Measurements from ENCODE around the gene INTS6.

INTS6 gene

DNA sequence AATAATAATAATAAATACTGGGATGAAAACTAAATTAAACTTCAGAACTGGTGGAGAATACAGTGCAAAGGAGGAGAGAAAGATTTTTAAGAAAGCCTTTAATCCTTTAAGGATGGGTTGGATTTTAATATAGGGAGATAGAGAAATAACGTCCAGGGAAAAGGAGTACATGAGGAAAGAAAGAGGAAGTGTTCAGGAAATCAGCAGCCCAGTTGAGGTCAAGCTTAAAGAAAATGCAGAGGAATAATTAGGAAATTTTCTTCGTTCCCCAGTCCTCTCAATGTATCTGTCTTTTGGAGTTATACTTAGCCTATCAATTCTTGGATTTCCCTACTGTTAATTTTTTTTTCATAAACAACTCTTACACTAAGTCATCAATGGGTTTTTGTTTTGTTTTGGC, 47.7 kb downstream of the INTS6 start:
- DNase-seq (ENCODE audit: low spot score), result no peak

DNA sequence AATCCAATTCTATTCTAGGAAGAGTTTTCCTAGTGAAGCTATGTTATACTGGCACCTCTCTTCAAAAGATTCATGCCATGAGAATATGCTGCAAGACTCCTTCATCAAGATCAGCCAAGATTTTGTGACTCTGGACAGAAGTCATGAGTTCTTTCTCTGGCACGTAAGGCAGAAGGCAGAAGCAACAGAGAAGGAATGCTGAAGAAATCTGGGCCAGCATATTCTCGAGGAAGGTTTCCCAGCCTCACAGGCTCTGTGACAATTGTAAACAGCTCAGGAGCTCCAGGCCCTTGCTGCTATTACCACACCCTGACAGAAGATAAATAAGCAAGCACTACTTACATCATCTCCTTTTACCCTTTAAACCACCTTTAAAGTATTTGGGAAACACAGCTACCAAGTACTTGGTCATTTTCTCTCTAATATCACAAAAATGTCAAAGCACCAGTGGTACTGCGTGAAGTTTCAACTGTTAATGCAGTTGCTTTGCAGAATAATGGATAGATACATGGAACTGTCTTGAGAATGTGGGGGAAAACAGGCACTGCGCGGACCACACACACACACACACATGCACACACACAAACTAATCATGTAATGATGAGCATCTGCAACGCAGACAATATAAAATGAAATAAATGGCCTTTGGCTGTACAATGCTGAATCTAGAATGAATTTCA, 55.4 kb downstream of the INTS6 start:
- peak; percentile 32 for DNase-seq (ENCODE audit: low spot score)

DNA sequence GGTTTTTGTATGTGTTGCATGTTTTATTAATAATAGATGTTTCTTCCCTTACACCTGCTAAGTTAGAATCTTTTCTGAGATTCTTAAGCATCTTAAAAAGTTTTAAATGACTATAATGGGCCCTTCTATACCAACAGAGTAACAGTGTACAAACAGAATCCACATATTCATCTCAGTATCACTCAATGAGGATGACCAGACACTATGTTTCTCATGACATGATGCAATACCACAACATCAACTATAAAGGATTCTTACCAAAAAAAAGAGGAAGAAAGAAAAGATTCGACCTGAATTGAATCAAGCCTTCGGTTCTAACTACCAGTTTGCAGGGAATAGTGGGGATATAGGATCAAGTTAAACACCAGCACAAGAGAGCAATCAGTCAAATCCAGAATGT, 56.5 kb downstream of the INTS6 start:
- DNase-seq (ENCODE audit: low spot score), result no peak

DNA sequence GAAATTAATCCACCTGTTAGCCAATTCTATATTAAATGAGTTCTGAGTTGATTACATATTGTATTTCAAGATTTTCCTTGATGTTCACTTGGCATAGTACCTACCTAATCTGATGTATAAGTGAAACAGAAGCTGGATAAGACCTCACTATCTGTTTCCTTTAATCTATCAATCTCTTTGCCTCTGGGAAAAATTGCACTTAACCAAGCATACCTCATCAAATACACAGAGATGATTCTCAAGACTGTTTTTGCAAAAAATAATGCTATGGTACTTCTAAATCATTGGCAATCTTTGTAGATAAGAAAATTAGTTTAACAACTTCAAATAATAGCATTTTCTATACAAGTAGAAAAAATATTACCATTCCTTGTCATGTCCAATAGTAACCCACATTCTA, 58.1 kb downstream of the INTS6 start:
- DNase-seq (ENCODE audit: low spot score), result no peak

DNA sequence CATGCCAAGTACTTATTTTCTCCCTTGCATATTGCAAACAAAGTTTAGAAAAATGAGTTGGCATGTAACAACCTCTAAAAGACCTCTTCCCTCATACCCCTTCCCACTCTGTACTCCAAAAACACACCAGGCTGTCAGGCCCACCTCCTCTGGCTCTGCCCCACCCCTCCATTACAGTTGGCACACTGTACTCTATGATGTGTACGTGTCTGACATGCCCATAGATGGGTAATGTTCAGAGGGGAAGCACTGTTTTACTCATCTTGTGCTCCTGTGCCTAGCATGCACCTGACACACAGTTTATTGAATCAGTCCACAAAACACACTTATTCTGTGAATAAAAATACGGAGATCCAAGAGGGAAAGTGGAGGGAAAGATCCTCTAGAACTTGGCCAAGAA, 67.7 kb downstream of the INTS6 start:
- DNase-seq (ENCODE audit: low spot score), result no peak

DNA sequence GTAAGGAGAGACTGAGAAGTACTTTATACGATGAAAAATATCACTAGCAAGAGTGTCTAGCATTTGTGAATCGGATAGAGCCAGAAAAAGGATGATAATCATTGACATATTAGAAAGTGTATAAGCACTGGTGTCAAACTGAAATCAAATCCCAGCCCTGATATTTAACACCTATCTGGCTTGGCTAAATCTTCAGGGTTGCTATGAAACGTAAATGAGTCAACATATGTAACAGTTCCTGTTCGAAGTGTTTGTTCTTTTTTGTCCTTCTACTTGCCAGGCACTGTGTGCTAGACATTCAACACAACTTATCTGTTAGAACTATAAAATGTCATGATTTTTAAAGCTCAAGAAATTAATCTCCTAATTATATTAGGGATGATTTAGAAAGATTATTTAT, 72.6 kb downstream of the INTS6 start:
- DNase-seq (ENCODE audit: low spot score), result no peak

DNA sequence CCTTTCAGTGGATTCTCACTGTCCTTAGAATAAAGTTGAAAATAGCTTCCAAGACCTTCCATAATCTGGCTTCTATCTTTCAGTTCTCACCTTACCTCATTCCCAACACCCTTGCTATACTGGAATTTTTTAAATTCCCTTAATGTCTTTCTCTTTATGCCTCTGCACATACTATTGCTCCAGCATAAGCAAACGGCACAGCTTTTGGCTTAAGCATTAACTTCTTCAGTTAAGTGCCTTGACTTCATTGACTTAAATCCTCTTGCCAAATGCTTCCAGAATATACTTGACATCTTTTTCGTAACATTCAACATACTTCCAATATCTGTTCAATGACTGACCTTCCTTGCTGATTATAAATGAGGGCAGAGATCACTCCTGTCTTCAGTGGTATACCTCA, 79.4 kb downstream of the INTS6 start:
- DNase-seq (ENCODE audit: low spot score), result no peak

DNA sequence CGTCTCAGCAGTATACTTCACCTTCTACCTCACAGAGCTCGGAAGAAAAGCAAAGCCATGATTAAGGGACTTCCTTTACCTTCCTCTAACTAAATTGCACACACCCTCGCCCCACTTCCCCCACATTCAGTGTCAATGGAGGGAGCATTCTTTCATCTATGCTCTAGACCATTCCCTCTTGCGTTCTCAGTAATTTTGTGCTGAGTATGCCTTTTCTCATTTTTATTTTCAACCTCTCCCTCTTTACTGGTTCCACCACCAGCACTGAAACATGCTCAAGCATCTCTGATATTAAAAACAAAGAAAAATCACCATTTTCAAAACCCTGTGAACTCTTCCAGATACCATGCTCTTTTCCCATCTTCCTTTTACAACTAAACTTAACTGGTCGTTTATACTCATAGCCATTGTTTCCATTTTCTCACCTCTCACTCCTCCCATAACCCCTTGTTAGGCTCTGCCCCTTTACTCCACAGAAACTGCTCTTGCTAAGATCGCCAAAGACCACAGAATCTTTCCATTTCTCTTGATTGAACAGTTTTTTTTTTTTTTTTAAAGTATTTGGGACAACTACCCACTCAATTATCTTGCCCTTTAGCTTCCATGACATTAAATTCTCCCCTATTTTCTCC, 81.0 kb downstream of the INTS6 start:
- DNase-seq (ENCODE audit: low spot score), result no peak

DNA sequence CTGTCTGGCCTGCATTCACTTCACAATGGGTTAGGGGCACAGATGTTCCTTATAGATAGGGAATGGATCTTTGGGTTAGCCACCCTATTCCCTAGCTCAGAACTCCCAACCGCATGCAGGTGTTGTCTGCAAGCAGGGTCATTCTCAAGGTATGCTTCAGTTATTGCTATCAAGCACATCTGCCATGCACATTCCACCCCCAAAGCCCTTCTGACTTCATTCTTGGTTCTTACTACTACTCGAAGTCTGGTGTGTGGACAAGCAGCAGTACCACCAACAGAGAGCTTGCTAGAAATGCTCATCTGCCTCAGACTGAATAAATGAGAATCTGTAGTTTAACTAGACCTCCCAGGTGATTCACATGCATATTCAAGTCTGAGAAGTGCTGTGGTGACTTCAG, 82.0 kb downstream of the INTS6 start:
- DNase-seq (ENCODE audit: low spot score), result no peak

DNA sequence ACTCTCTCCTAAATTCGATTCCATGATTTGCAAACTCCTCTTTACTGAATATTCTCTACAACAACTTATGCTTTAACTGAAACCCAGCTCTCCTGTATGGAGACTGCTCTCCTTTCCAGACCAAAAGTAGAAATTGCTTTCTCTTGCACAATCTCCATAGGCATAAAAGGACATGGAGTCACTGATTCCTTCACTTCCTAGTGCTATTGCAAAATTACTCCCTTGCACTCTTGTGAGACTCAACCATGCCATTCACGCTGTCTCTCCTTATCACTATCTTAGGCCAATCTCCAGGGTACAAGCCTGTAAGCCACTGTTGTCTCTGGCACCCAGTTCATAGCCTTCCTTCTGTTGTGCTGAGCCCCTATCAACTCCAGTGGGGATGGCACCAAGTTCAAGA, 82.7 kb downstream of the INTS6 start:
- no peak for DNase-seq (ENCODE audit: low spot score)

DNA sequence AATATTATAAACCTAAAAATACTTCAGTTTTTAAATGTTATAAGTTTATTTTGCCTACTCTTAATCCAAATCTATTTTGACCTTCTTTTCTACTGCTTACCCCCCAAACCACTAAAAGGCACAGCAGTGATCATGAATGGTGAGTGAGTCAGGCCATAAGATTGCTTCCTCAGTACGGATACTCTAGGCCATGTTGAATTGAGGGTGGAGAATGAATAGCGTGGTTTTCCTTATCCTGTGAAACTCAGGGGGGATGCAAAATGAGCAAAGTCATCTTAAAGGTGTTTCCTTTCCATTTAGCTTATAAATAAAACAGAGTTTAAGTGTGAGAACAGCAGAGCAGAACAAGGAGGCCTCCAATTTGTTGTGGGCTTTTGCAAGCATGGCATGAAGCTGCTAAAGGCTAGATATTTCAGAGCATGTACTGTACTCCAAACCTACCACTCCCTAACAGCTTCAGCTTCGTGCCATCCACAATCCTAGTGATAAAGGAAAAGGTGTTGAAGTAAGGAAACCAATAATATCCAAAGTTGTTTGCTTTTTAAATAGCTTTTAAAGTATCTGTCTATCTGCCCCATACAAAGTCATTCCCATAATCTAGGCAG, 88.3 kb downstream of the INTS6 start:
- peak; percentile 8 for DNase-seq (ENCODE audit: low spot score)

DNA sequence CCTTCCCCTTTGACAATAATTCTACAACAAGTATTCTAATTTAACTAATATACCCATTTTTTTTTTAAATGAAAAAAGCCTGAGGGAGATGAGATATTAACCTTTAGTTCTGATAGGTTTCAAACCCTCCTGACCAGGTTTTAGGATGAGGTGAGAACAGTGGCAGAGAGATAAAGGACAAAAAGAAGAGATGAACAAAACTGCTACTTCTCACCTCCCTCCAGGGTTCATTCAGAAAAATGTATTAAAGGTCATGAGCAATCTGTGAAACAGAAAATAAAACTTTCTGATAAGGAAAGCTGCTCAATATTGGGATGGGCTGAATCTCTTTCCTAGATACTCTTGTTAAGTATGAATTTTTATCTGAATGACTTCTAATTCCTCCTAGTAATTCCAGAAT, 89.2 kb downstream of the INTS6 start:
- DNase-seq (ENCODE audit: low spot score), result no peak

DNA sequence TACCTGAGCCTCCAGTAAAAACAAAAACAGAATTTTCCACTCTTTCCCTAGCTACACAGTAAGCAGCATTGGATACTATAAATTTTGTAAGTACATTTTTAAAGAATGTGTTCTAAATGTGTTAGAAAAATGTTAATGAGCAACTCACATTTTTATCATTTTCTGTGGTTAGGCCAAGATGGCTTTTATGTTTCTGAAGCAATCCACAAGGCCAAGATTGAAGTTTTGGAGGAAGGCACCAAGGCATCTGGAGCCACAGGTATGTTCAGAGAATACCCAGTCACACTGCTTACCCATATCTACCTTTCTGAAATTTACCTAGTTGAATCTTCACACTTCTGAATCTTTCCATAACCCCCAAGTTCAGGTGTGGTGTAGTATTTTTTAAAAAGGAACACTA, 91.7 kb downstream of the INTS6 start:
- no peak for DNase-seq (ENCODE audit: low spot score)

DNA sequence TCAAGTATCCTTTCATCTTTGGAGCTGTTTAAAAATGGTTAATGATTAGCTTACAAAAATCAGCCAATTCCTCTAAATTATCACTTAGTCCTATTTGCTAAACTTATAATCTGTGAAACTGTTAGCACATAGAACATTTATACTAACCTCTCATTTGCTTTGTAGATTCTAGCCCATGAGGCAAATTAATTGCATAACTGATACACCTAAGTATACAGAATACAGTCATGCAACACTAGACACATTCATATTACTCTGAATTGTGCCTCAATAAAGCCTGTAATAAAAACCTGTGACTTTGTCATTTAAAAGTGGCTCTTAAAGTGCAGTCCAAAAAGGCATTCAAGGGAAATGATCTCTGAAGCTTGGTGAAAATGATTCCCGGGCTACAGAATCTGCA, 92.3 kb downstream of the INTS6 start:
- DNase-seq (ENCODE audit: low spot score), result no peak

DNA sequence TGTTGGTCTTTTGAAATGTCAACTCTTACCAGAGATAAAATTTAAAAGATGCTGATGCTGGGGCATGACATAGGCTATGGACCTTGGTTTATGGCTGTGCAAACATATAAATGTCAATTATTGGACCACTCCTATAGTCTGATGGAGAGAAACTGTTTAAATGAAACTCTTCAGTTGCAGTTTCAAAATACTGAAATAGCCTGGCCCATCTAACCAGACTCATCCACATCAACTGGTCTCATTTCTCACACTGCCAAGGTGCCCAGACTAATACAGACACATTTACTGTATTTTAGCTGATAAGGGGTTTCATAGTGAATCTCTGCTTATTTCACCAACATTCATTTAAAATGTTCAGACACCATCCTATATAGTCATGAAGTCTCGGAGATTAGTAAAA, 93.5 kb downstream of the INTS6 start:
- no peak for DNase-seq (ENCODE audit: low spot score)

DNA sequence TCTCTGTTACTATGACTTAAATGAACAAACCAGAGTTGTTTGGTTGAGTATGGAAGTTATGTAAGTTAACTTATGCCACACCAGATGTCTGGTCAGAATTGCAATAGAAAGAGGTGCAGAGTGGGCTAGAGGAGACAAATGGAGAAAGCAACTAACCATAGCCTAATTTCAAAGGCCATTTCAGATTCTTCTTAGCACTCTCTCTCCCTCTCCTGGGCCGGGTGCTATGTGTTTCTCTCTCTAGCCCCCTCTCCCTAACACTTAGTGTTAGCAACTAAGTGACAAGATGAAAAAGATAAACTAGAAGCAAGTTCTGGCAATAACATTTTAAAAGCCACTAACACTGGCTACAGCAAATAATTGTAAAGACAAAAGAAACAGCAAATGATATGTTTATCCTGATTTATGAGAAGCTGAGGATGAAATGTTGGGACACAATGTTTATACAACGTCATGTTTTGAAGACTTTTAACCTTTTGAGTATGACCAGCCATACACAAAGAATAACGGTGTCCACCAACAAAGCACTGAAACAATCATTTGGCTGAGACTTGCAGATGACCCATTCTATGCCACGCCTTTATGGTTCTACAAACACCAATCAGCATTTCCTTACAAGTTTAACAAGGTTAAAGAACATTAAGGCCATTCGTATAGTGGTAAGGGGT, 94.8 kb downstream of the INTS6 start:
- no peak for DNase-seq (ENCODE audit: low spot score)

DNA sequence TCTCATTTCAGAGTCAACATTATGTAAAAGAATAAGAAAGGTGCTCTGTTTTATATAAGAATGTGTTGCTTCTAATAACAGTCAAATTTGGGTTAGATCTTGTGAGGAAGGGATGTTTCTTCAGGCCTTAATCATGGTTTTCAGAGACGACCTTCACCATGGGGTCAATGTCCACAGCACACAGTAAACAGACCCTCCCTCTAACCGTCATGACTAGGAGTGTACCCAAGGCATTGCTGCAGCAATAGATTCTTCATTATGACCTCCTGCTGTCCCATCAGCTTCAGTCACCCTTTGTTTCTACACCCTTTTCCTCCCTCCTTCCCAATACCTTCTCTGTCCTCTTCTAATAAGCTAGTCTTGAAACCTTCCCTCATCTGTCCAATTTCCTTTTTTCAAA, 97.6 kb downstream of the INTS6 start:
- no peak for DNase-seq (ENCODE audit: low spot score)

DNA sequence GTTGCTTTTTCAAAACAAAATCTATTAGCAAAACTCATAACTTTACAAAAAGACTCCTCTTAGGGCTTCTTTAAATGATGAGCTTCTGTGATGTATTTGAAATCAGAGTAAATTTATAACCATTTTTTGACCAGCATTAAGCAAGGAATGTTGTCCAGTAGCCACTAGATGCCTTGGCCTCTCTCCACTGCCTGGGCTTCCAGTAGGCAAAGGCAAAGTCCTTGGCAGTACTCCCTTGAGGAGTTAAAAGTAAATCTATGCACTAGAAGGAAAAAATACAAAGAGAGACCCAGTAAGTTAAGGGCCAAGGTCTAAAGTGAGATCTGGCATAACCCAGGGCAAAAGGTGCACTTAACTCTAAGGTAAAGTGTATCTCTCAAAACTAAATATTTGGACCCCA, 103.8 kb downstream of the INTS6 start:
- DNase-seq (ENCODE audit: low spot score), result no peak

DNA sequence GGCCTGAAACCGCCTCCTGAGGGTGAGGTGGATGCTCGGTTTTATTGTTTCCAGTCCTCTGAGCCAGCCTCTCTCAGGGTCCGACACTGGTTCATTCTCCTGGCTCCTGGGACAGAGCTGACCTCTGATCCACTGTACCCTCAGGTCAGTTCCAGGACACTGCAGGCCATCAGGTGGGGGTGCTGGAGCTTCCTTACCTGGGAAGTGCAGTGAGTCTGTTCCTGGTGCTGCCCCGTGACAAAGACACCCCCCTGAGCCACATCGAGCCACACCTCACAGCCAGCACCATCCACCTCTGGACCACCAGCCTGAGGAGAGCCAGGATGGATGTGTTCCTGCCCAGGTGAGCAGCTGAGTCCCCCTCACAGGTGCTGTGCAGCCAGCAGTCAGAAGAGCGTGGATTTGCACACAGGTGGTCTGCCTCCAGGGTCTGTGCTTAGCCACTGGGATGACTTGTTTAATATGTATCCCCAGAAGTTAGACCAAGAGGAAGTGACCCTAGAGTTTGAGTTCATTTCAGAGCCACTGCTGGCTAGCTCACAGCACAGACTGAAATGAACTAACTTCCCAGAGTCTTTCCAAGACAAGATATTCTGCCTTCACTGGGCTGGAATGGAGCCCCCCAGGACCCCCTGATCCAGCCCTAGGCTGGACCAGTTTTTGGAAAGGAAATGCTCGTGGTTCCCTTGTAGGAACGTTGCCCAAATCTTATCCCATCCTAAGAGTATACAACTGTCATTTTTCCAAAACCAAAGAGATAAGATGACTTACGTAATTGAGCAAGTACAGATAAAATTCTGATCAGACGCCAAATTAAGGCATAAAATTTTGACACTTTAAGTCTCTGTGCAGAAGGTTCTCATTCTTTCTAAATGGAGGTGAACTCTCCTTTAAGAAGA, 104.5 kb downstream of the INTS6 start:
- no peak for DNase-seq (ENCODE audit: low spot score)

DNA sequence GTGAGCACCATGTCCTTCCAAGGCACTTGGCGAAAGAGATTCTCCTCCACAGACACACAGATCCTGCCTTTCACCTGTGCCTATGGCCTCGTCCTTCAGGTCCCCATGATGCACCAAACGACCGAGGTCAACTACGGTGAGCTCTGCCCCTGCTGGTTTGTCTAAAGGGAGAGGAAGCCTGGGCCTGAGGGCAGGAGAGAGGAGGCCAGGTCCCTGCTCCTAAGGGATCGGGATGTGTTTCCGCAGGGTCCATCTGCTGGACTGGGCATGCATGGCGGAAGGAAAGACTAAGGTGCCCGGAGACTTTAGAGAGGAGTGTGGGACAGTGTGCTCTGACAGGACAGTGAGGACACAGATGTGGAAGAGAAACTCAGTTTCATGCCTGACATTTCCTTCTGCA, 105.7 kb downstream of the INTS6 start:
- DNase-seq (ENCODE audit: low spot score), result no peak

DNA sequence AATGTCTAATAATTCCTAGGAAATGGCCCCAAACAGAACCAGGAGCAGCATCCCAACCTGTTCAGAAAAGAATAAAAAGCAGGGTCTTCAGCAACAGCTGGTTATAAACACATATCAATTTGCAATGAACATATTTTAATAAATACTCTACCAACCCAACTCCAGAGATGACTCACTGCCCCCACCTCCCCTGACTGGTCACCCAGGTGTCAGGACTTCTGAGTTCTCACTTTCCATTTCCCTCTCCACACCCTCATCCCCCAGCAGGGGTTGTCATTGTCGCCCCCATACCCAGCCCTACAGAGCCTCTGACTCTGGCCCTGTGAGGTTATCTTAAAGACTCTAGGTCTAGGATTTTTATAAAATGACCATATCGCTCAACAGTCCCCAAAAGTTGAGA, 106.4 kb downstream of the INTS6 start:
- no peak for DNase-seq (ENCODE audit: low spot score)

DNA sequence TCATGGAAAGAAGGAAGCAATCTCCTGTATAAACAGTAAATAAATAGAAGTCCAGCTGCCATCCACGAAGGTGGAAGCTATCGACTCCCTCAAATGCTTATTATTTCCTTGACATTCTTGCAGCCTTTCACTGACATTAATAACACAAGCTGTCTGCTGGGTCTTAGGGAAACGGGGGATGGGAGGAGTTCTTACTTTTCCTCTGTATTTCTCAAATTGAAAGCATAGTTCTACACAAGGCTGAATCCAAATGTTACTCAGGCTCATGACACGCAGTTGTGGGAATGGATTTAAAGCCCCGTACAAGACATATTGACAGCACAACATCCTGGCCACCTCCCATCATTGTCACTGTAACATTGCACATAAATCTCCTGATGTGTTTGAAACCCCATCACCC, 109.4 kb downstream of the INTS6 start:
- DNase-seq (ENCODE audit: low spot score), result no peak
